GM19372 (cell line): Measurements from ENCODE around the gene MMP12.

Source experiments
- ATAC-seq: cut with Tn5 transposase; IDR thresholded peaks from one replicate; pipeline ENCODE4 v1.9.1; 2021; ENCODE audit warnings: mild to moderate bottlenecking, low read depth, moderate library complexity; ENCODE audit not compliant: unreplicated experiment

The MMP12 gene

DNA sequence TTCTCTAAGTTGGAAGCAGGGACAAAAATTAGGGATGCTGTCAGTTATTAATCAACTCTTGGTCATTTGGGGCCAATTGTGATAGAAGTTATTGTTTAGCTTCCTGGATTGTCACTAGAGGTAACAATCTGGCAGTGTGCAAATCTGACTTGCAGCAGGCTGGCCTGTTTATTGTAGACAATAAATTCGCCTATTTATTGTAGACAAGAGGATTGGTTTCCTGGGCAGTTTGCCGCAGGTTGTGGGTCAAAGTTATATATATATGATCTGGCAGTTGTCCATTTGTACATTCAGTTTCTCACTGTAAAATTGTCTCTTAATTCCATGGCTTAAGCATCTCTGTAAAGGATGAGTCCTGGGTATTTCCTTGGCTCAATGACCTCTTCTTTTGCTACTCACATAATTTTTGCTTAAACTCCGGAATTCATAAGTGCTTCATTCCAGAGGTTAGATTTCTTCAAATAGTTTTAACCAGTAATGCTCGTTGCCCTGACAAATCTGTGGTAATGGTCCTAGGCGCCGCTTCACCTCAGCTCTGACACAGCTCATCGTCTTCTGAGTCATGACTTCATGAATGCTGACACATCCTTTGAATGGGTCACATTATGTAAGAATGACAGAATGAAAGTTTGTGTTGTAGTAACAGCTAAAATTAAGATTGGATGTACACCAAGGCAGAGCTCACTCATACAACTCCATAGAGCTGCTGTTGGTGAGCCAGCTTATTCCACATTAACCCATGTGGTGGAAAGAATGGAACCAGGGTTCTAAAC lies 23.6 kb downstream of the MMP12 start:
- no peak for ATAC-seq

DNA sequence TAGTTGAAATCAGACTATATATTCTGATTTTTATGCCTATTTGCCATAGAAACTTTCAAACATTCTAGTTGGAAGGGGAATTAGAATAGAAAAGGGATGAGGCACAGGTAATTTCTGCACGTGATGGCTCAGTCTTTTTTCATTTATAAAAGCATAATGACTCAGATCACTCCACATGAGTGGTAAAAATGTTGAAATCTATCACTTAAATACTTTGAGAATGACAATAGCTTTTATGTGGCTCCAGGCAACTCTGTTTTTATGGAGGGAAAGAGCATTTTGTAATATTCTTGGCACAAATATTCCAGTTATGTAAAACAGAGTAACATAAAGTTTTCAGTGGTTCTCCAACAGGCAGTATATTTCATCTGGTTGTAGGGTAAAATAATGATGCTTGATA lies 25.5 kb downstream of the MMP12 start:
- no peak for ATAC-seq

GRCh38 chr11:102846292-102846691 lies 28.5 kb downstream of the MMP12 start:
- ATAC-seq, result no peak

- no peak for ATAC-seq
Observed at GRCh38 chr11:102843489-102843888, 31.3 kb downstream of the MMP12 start, which contains the start of gene MMP3. MMP3 (minus strand) TSS chr11:102843609; CDS start chr11:102843546, 63 bp downstream.

GRCh38 chr11:102842930-102843329 lies 31.9 kb downstream of the MMP12 start:
- ATAC-seq, result no peak

- no peak for ATAC-seq
Observed at GRCh38 chr11:102840018-102840417, 34.8 kb downstream of the MMP12 start.

- ATAC-seq, result no peak
Observed at GRCh38 chr11:102837646-102838045, 37.1 kb downstream of the MMP12 start.

DNA sequence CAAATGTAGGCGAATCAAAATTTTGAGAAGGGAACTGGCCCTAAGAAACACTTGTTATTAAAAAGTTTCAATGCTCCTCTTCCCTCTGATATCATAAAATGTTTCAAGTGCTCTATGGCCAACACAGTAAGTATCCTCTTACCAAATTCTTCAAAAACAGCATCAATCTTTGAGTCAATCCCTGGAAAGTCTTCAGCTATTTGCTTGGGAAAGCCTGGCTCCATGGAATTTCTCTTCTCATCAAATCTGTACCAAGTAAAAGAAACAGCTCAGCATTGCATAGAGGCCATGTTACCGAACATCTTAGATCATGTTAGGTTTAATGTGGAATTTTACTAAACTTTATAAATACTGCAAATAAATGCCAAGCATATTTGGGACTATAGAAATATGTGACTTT lies 37.6 kb downstream of the MMP12 start:
- ATAC-seq, result no peak

DNA sequence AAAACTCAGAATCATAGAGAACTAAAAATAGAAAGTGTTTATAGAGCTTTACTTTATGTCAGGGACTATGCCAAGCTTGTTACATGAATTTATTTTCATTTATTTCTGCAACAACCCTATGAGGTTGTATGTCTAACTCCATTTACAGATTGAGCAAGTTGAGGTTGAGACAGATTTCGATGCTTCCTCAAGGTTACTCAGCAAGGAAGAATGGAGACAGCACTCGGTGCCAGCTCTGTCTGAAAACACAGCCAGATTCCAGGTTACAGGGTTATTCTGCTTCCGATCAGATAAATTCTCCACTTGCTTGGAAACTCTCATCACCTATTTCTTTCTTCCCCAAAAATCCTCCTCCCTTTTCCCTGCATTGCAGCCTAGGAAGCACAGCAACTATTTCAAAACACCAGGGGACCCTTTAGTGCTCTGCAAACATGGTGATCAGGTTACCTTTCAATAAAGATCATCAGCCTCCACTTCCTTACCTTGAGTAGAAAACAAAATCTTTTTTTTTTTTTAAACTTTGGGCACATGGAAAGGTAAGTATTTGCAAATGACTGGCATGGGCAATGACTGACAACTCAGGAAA lies 38.4 kb downstream of the MMP12 start:
- no peak for ATAC-seq

DNA sequence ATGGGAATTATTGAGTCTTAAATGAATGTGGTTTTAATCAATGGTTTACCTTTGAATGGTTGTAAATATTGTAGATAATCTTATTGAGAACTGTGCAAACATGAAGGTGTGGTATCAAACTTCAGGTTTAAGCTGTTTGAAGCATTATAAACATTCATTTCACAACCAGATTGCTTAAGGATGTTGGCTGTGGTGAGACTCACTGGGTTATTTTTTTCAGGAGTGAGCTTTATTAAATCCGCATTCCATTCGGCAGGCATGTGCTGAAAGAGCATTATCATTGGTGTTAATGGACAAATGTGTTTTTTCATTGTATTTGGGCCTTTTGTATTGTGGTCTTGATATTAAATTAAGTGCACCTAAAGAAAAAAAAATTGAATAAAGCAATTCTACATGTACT lies 41.1 kb downstream of the MMP12 start:
- no peak for ATAC-seq

GRCh38 chr11:102832612-102833011 lies 42.2 kb downstream of the MMP12 start:
- no peak for ATAC-seq

DNA sequence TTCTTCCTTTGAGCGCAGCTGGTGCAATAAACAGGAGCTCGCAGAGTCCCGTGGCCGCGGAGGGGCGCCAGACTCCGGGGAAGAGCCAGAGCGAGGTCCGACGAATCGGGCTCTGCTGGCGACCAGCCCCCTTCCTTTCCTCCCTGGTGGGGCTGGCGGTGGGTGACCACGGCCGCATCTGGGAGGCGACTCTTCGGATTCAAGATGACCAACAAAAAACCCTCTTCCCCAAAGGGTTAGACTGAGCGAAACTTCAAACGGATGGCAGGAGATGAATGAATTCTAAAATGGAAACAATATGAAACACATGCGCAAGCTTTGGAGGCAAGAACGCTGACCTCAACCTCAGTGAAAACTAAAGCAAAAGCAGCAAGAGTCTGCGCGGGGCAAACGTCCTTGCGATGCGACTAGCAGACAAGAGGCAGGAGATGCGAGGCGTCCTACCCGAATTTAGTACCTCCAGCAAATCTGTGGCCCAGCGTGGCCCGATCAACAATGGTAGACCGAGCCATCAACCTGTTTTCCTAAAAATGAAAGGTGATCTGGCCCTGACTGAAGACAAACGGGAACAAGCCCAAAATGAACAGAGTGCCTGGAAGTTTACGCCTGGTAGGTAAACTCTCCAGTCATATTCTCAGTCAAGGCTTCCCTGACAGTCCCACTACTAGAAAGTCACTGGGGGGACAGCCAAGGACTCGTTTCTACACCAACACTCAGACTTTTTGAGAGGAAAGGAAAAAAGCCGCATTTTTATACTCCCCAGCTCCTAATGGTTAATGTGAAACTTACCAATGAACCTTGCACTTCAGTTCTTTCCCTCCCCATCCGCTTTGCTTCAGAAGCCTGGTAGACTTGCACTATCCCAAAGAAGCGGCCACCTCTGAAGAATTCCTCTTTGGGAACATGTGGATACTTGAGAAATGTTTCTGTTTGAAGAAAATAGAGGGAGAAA lies 43.0 kb downstream of the MMP12 start:
- ATAC-seq, result no peak

DNA sequence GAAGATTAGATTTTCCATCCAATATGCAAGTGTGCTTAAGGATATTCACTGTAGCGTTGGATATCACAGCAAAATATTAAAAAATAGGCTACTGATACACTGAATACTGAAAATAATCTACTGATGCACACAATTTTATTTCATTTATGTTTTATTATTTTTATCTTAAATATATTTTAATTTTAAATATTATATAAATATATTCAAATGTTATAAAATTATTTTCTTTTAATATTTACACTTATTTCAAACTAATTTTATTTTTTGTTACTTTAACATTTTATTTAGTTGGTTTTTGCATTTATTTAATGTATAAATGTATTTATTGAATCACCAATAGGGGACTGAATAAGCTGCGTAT lies 43.7 kb downstream of the MMP12 start:
- no peak for ATAC-seq

- no peak for ATAC-seq
Observed at GRCh38 chr11:102830001-102830727, 44.6 kb downstream of the MMP12 start.

DNA sequence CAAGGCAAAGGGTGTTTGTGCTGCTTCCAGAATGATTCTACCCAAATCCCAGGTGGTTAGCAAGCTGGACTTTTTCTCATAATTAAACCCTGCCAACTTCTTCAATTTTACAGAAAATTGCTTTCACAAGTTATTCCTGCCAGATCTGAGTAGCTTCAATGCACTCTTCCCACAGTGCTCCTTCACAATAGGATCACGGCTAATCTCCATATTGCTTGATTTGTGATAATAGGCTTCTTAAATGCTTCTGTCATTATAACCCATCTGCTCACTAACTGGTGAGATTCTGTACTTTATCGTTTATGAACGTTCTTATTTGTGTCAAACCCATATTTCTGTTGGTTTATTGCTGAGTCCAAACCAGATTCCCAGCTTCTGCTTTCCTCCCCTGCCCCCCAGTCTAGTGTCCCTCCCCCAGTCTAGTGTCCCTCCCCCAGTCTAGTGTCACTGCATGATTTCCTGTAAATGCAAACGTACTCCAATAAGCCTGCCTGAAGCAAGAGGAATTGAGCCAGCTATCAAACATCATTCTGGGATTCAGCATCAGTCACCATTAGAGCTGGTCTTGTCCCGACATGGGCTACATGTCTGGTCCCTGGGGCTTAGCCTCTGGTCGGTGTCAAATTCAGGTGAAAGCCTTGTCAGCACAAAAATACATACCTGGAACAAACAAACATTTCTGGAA lies 45.3 kb downstream of the MMP12 start:
- ATAC-seq, result no peak

DNA sequence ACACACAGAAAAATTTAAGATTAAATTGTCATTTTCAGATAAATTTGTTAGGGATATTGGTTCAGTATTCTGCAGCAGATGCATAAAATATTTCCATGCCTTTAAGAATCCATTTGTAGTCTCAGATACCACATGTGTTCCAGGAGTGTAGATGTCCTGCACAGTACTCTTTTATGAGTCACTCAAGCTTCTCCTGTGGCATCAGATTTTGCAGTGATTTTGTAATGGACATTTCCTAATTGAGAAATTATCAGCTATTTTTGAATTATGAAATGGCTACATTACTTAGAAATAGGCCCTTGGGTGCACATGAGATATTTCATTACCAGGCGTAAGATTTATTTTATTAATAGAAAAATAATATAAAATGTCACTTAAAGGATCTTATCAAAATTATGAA lies 50.2 kb downstream of the MMP12 start:
- ATAC-seq, result no peak

GRCh38 chr11:102819491-102819890 lies 55.3 kb downstream of the MMP12 start:
- no peak for ATAC-seq

GRCh38 chr11:102813484-102813883 lies 61.3 kb downstream of the MMP12 start:
- ATAC-seq, result no peak
